Keratinocyte (primary cell): ENCODE measurements around the gene BCL7A. TPM values are rescaled to one million over a fixed set of nuclear protein-coding genes. Genes with fewer than 3 reads are reported as not detected.

Experiments used
- DNase-seq: peaks from one replicate; pipeline ENCODE4 v3.0.0-alpha.2; 2011; ENCODE audit warnings: low read depth, missing footprints, low spot score
- FAIRE-seq: peaks from 2 replicates; lab custom pipeline; 2011; peaks lifted over from hg19 to GRCh38; lab: Jason Lieb, UNC
- H2AFZ ChIP-seq: 2 replicates; pipeline ENCODE4 v1.6.0; 2012; ENCODE audit warnings: low read length, control low read depth, inconsistent platforms; ENCODE audit not compliant: control insufficient read depth
- H3K27ac ChIP-seq: 2 replicates; pipeline ENCODE4 v1.5.1; 2011; ENCODE audit warnings: low read length; ENCODE audit not compliant: control insufficient read depth, insufficient read depth
- H3K27me3 ChIP-seq: 3 replicates; pipeline ENCODE4 v1.6.0; 2011; ENCODE audit warnings: low read length; ENCODE audit not compliant: control insufficient read depth, insufficient read depth; ENCODE audit errors: extremely low read depth
- H3K36me3 ChIP-seq, 2 experiments: 2 replicates in 1 of 2; 3 replicates in 1 of 2; pipeline ENCODE4 v1.5.1; 2011; ENCODE audit warnings: low read length in 2 of 2, mild to moderate bottlenecking in 1 of 2; ENCODE audit not compliant: control insufficient read depth in 2 of 2, insufficient read depth in 2 of 2; ENCODE audit errors: extremely low read depth in 1 of 2
- H3K4me1 ChIP-seq: 3 replicates; pipeline ENCODE4 v1.5.1; 2011; ENCODE audit warnings: low read length; ENCODE audit not compliant: control insufficient read depth, insufficient read depth; ENCODE audit errors: extremely low read depth
- H3K4me2 ChIP-seq: 3 replicates; pipeline ENCODE4 v1.6.0; 2011; ENCODE audit warnings: low read depth, low read length; ENCODE audit not compliant: control insufficient read depth, insufficient read depth; ENCODE audit errors: extremely low read depth
- H3K4me3 ChIP-seq, 3 experiments: fragments of 200-600 bp in 1 of 3; sonication (generic) in 1 of 3; 2 replicates in 2 of 3; 3 replicates in 1 of 3; pipeline ENCODE4 v1.5.1; 2011 to 2016; ENCODE audit warnings: low read length in 3 of 3, mild to moderate bottlenecking in 3 of 3, control low read depth in 2 of 3, inconsistent platforms in 1 of 3, low read depth in 1 of 3, mixed read lengths in 1 of 3, mixed run types in 1 of 3, moderate library complexity in 1 of 3; ENCODE audit not compliant: control insufficient read depth in 2 of 3, insufficient read depth in 2 of 3; ENCODE audit errors: extremely low read depth in 1 of 3
- H3K79me2 ChIP-seq: 2 replicates; pipeline ENCODE4 v1.6.0; 2012; ENCODE audit warnings: low read length; ENCODE audit not compliant: control insufficient read depth, insufficient read depth
- H3K9ac ChIP-seq: 3 replicates; pipeline ENCODE4 v1.6.0; 2011; ENCODE audit warnings: low read length; ENCODE audit not compliant: control insufficient read depth, insufficient read depth; ENCODE audit errors: extremely low read depth
- H3K9me1 ChIP-seq: 3 replicates; pipeline ENCODE4 v1.6.0; 2011; ENCODE audit warnings: low read length; ENCODE audit not compliant: control insufficient read depth, insufficient read depth; ENCODE audit errors: extremely low read depth
- H3K9me3 ChIP-seq: 2 replicates; pipeline ENCODE4 v1.5.1; 2012; ENCODE audit warnings: low read depth, low read length; ENCODE audit not compliant: control insufficient read depth
- H4K20me1 ChIP-seq: 3 replicates; pipeline ENCODE4 v1.6.0; 2011; ENCODE audit warnings: low read length; ENCODE audit not compliant: control insufficient read depth, insufficient read depth; ENCODE audit errors: extremely low read depth
- CTCF ChIP-seq, 3 experiments: IDR thresholded peaks in 1 of 3; conservative IDR thresholded peaks in 1 of 3; optimal IDR thresholded peaks in 1 of 3; 2 replicates in 2 of 3; 3 replicates in 1 of 3; pipeline versions ENCODE3 to v1.5.1; 2011; ENCODE audit warnings: low read length in 3 of 3, mild to moderate bottlenecking in 3 of 3, moderate library complexity in 2 of 3, control low read depth in 1 of 3, inconsistent platforms in 1 of 3; ENCODE audit not compliant: insufficient read depth in 2 of 3; ENCODE audit errors: extremely low read depth in 1 of 3
- EZH2 ChIP-seq: IDR thresholded peaks from one replicate; pipeline ENCODE4 v1.6.1; 2012; ENCODE audit warnings: inconsistent platforms, mild to moderate bottlenecking, low read length, moderate library complexity
- dilution Hi-C: fragments of 300-500 bp; cut with MboI; formaldehyde crosslinking; loops from one replicate; pipeline ENCODE4 v1.7.0; 2020; ENCODE audit warnings: low sequenced_read_pairs; ENCODE audit not compliant: extremely low pct_ligation_motif_present
- polyA plus RNA-seq, 5 experiments: library from polyadenylated mRNA; depleted of rRNA in 3 of 5; stranded (reverse) in 3 of 5; stranded (forward) in 1 of 5; unstranded in 1 of 5; fragments of >200 nt; gene quantifications; 1 replicate in 1 of 5; 2 replicates in 3 of 5; 3 replicates in 1 of 5; pipeline versions ENCODE4 v1.2.1 to v1.2.3, GENCODE V29; 2011 to 2012; ENCODE audit warnings: missing spikeins in 2 of 5, low read depth in 1 of 5, low replicate concordance in 1 of 5

The BCL7A gene
- polyA plus RNA-seq, 1 donor (not counting 4 experiments of a cell fraction or from before 2014, with no cell fraction given) = 12.8 TPM

GRCh38 chr12:122004633-122005071 is 17.0 kb upstream of the BCL7A start:
- no peak overlapping the region for H3K4me3 ChIP-seq
- H3K27me3 ChIP-seq = no peaks in the 10 kb centered on the region
- no peak for FAIRE-seq
- H3K4me2 ChIP-seq = peak overlapping the region; percentile 54
- no peak for DNase-seq
- H3K79me2 ChIP-seq = no peaks in the 10 kb centered on the region
- H3K9me1 ChIP-seq = no peaks in the 10 kb centered on the region
- no peaks in the 10 kb centered on the region for H4K20me1 ChIP-seq
- TF ChIP-seq CTCF (optimal IDR thresholded peaks at IDR 0.05 in 1 of 3, IDR thresholded peaks at IDR 0.05 in 1 of 3, conservative IDR thresholded peaks at IDR 0.05 in 1 of 3; ENCODE audit: extremely low read depth in 1 of 3, insufficient read depth in 2 of 3, low read length in 3 of 3) = no peak
- TF ChIP-seq EZH2 = no peak
- H3K9me3 ChIP-seq = no peaks in the 10 kb centered on the region
- H3K4me1 ChIP-seq = peaks cover 20% of the 10 kb centered on the region
- dilution Hi-C loops = no loop called here
- peak overlapping the region; percentile 16 for H2AFZ ChIP-seq
- no peak overlapping the region for H3K9ac ChIP-seq
- H3K27ac ChIP-seq = no peak overlapping the region
- peaks cover 4 to 9% of the 10 kb centered on the region in 2 experiments for H3K36me3 ChIP-seq

GRCh38 chr12:122005252-122005776 is 16.4 kb upstream of the BCL7A start:
- Histone ChIP-seq H3K27me3 (no peaks in the 10 kb centered on the region), H2AFZ (no peak overlapping the region), H4K20me1 (no peaks in the 10 kb centered on the region), H3K79me2 (no peaks in the 10 kb centered on the region), H3K27ac (no peak overlapping the region), H3K9me3 (no peaks in the 10 kb centered on the region), H3K4me2 (no peak overlapping the region), H3K4me1 (peaks cover 20% of the 10 kb centered on the region), H3K9ac (no peak overlapping the region), H3K4me3 (no peak overlapping the region), H3K9me1 (no peaks in the 10 kb centered on the region), H3K36me3 (peaks cover 4 to 7% of the 10 kb centered on the region in 2 experiments)
- DNase-seq (no peak), FAIRE-seq (no peak)
- dilution Hi-C loops = no loop called here
- no peak for TF ChIP-seq CTCF (optimal IDR thresholded peaks at IDR 0.05 in 1 of 3, IDR thresholded peaks at IDR 0.05 in 1 of 3, conservative IDR thresholded peaks at IDR 0.05 in 1 of 3; ENCODE audit: extremely low read depth in 1 of 3, insufficient read depth in 2 of 3, low read length in 3 of 3)
- TF ChIP-seq EZH2 = no peak
